Endothelial cell of umbilical vein (primary cell): ENCODE data around the gene UBA52.

Source experiments
- EZH2 ChIP-seq: IDR thresholded peaks from 2 replicates; pipeline ENCODE4 v1.6.1; 2012; ENCODE audit warnings: borderline replicate concordance, low read depth, mild to moderate bottlenecking, moderate library complexity, low read length, inconsistent platforms; ENCODE audit not compliant: severe bottlenecking
- POLR2A ChIP-seq: IDR thresholded peaks from 2 replicates; pipeline ENCODE4 v1.6.1; 2012; ENCODE audit warnings: low read depth, mild to moderate bottlenecking, control low read depth, low read length
- TF ChIP-seq, protein P1 (sequence below), 2 donors: IDR thresholded peaks; 1 replicate in 1 of 2; 2 replicates in 1 of 2; pipeline ENCODE4 v1.5.1; 2011; ENCODE audit warnings: low read length in 2 of 2, mild to moderate bottlenecking in 2 of 2, moderate library complexity in 2 of 2, control low read depth in 1 of 2, inconsistent platforms in 1 of 2, low read depth in 1 of 2; ENCODE audit not compliant: insufficient read depth in 1 of 2; ENCODE audit errors: extremely low read depth in 1 of 2

DNA sequence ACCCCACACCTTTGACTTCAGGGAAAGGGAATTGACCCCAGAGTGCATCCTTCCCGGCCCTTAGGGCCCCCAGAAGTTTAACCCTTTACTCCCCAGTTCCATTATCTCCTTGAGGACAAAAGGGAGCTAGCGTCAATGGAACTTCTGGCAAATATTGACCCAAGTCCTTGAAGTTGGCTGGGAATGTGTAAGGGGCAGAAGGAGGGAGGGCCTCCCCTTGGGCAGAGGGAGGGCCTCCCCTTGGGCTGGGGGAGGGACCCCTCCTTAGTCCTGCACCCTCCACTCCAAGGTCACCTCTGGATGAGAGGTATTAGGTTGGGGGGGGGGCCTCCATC, 38.0 kb downstream of the UBA52 start:
- no peak for TF ChIP-seq POLR2A
- TF ChIP-seq EZH2 = no peak
- TF ChIP-seq, protein P1, sequence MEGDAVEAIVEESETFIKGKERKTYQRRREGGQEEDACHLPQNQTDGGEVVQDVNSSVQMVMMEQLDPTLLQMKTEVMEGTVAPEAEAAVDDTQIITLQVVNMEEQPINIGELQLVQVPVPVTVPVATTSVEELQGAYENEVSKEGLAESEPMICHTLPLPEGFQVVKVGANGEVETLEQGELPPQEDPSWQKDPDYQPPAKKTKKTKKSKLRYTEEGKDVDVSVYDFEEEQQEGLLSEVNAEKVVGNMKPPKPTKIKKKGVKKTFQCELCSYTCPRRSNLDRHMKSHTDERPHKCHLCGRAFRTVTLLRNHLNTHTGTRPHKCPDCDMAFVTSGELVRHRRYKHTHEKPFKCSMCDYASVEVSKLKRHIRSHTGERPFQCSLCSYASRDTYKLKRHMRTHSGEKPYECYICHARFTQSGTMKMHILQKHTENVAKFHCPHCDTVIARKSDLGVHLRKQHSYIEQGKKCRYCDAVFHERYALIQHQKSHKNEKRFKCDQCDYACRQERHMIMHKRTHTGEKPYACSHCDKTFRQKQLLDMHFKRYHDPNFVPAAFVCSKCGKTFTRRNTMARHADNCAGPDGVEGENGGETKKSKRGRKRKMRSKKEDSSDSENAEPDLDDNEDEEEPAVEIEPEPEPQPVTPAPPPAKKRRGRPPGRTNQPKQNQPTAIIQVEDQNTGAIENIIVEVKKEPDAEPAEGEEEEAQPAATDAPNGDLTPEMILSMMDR (IDR thresholded peaks at IDR 0.05; ENCODE audit: extremely low read depth in 1 of 2, insufficient read depth in 1 of 2, low read depth in 1 of 2, low read length in 2 of 2) = no peak
